Measurements from ENCODE around the gene SERPINA1. TPM values are rescaled to one million over a fixed set of nuclear protein-coding genes. Genes with fewer than 3 reads are reported as not detected.

The SERPINA1 gene
- total RNA-seq, 1 experiment from 2014 or later: 150 TPM

DNA sequence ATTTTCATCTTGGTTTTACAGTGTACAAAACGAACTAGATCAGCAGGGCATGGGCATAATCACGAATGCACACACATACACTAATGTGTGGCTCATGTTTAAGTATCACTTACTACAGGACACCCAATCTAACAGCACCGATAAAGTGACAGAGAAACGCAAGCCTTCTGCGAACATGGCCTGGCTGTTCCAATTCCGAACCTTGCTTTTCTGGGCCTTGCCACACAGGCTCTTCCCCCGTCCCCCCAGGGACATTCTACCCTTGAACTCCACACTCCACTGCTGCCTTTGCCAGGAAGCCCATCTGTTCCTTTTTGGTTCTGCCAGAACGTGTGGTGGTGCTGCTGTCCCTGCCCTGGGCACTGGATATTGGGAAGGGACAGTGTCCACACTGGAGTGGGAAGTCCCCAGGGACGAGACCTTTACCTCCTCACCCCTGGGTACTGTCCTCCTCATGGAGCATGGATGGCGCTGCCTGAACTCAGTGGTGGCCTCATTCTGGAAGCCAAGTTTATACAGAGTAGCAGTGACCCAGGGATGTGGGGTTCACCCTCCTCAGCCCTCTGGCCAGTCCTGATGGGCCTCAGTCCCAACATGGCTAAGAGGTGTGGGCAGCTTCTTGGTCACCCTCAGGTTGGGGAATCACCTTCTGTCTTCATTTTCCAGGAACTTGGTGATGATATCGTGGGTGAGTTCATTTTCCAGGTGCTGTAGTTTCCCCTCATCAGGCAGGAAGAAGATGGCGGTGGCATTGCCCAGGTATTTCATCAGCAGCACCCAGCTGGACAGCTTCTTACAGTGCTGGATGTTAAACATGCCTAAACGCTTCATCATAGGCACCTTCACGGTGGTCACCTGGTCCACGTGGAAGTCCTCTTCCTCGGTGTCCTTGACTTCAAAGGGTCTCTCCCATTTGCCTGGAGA lies 7.9 kb downstream of the SERPINA1 start:
- Histone ChIP-seq H3K4me1 (no peaks in the 10 kb centered on the region), H3K9me3 (no peaks in the 10 kb centered on the region), H3K36me3 (ENCODE audit: control insufficient read depth, insufficient read depth, low read length) (peaks cover 12% of the 10 kb centered on the region), H3K27me3 (replicated peaks; ENCODE audit: control insufficient read depth, insufficient read depth, low read length) (no peaks in the 10 kb centered on the region), H3K4me3 (ENCODE audit: low read depth, low read length) (no peak overlapping the region)
- CTCF ChIA-PET: no interaction called here
- no TSS peak for BruUV-seq (replicated peaks)
- intact Hi-C loops (cut with micrococcal nuclease; ENCODE audit: unreplicated experiment): no loop called here
- Mint-ChIP-seq H3K4me3 (ENCODE audit: unreplicated experiment) (no peak overlapping the region), H3K9me3 (ENCODE audit: unreplicated experiment) (no peaks in the 10 kb centered on the region), H3K36me3 (ENCODE audit: insufficient read depth, unreplicated experiment) (no peaks in the 10 kb centered on the region), H3K4me1 (ENCODE audit: low read depth, unreplicated experiment) (no peaks in the 10 kb centered on the region), H3K27me3 (ENCODE audit: insufficient read depth, unreplicated experiment) (no peaks in the 10 kb centered on the region), H3K27ac (ENCODE audit: unreplicated experiment) (no peak overlapping the region)
- TF ChIP-seq, protein P1, sequence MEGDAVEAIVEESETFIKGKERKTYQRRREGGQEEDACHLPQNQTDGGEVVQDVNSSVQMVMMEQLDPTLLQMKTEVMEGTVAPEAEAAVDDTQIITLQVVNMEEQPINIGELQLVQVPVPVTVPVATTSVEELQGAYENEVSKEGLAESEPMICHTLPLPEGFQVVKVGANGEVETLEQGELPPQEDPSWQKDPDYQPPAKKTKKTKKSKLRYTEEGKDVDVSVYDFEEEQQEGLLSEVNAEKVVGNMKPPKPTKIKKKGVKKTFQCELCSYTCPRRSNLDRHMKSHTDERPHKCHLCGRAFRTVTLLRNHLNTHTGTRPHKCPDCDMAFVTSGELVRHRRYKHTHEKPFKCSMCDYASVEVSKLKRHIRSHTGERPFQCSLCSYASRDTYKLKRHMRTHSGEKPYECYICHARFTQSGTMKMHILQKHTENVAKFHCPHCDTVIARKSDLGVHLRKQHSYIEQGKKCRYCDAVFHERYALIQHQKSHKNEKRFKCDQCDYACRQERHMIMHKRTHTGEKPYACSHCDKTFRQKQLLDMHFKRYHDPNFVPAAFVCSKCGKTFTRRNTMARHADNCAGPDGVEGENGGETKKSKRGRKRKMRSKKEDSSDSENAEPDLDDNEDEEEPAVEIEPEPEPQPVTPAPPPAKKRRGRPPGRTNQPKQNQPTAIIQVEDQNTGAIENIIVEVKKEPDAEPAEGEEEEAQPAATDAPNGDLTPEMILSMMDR (IDR thresholded peaks at IDR 0.05; ENCODE audit: insufficient read depth in 1 of 2, low read depth in 1 of 2, low read length in 1 of 2, severe bottlenecking in 1 of 2, unreplicated experiment in 1 of 2): no peak
- DNase-seq: no peak
- POLR2A ChIA-PET: no interaction called here

DNA sequence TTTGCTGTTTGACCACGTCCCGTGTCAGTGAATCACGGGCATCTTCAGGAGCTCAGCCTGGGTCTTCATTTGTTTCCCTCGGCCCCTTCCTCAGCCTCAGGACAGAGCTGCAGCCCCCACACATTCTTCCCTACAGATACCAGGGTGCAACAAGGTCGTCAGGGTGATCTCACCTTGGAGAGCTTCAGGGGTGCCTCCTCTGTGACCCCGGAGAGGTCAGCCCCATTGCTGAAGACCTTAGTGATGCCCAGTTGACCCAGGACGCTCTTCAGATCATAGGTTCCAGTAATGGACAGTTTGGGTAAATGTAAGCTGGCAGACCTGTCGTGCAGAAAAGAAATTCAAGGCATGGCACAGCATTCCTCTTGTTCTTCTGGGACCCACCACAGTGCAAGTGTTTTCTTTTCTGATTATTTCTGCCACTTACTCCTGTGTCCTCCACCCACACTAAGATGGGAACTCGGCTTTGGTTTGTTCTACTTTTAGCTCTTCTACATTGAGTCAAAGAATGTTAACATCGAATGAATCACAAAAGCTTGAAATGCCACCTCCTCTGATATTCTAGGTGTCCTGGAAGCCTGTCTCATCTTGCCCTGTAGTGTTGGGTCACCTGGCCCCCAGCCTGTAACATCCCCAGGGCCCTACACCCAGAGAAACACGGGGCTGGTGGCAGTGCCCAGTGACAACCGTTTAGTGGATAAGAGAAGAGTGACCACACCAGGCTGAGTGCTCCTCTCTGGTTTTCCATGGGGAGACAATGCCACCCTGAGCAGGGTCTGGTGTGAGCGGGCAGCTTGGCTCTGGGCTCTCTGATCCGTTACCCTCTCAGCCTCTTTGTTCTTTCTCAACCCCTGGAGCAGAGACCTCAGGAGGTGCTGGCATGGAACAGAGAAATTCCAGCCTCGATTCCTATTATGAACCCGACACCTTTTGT lies 8.8 kb downstream of the SERPINA1 start:
- DNase-seq: no peak
- H3K9me3 ChIP-seq: no peaks in the 10 kb centered on the region
- no peaks in the 10 kb centered on the region for H3K27me3 Mint-ChIP-seq (ENCODE audit: insufficient read depth, unreplicated experiment)
- no peaks in the 10 kb centered on the region for H3K4me1 ChIP-seq
- peaks cover 12% of the 10 kb centered on the region for H3K36me3 ChIP-seq (ENCODE audit: control insufficient read depth, insufficient read depth, low read length)
- TF ChIP-seq, protein P1 (IDR thresholded peaks at IDR 0.05; ENCODE audit: insufficient read depth in 1 of 2, low read depth in 1 of 2, low read length in 1 of 2, severe bottlenecking in 1 of 2, unreplicated experiment in 1 of 2): no peak
- POLR2A ChIA-PET: no interaction called here
- BruUV-seq (replicated peaks): no TSS peak
- H3K36me3 Mint-ChIP-seq (ENCODE audit: insufficient read depth, unreplicated experiment): no peaks in the 10 kb centered on the region
- no peaks in the 10 kb centered on the region for H3K4me1 Mint-ChIP-seq (ENCODE audit: low read depth, unreplicated experiment)
- CTCF ChIA-PET: no interaction called here
- H3K4me3 Mint-ChIP-seq (ENCODE audit: unreplicated experiment): no peak overlapping the region
- H3K4me3 ChIP-seq (ENCODE audit: low read depth, low read length): no peak overlapping the region
- no peak overlapping the region for H3K27ac Mint-ChIP-seq (ENCODE audit: unreplicated experiment)
- intact Hi-C loops (cut with micrococcal nuclease; ENCODE audit: unreplicated experiment): no loop called here
- H3K27me3 ChIP-seq (replicated peaks; ENCODE audit: control insufficient read depth, insufficient read depth, low read length): no peaks in the 10 kb centered on the region
- no peaks in the 10 kb centered on the region for H3K9me3 Mint-ChIP-seq (ENCODE audit: unreplicated experiment)

DNA sequence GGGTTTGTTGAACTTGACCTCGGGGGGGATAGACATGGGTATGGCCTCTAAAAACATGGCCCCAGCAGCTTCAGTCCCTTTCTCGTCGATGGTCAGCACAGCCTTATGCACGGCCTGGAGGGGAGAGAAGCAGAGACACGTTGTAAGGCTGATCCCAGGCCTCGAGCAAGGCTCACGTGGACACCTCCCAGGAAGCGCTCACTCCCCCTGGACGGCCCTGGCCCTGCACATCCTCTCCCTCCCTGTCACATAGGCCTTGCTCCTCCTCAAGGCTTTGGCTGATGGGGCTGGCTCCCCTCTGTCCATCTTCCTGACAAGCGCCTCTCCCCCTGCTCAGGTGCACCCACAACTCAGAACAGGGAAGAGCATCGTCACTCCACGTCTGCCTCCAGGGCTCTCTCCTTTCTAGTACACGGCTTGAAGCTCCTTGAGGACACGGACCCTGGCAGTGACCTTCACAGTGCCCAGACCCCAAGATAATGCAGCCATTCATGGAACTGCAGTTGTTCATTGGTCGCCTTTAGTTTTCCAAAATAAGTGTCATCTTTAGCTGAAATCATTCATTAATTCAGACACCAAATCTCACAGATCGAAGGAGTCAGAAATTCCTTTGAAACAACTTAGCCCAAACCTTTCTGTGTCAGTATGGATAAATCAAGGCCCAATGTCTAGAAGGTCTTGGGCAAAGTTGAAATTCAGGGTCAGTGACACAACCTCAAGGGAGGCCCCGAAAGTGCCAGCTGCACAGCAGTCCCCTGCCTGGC lies 9.7 kb downstream of the SERPINA1 start:
- DNase-seq: no peak
- intact Hi-C loops (cut with micrococcal nuclease; ENCODE audit: unreplicated experiment): no loop called here
- CTCF ChIA-PET: no interaction called here
- Histone ChIP-seq H3K27me3 (replicated peaks; ENCODE audit: control insufficient read depth, insufficient read depth, low read length) (no peaks in the 10 kb centered on the region), H3K4me3 (ENCODE audit: low read depth, low read length) (no peak overlapping the region), H3K36me3 (ENCODE audit: control insufficient read depth, insufficient read depth, low read length) (peaks cover 9% of the 10 kb centered on the region), H3K9me3 (no peaks in the 10 kb centered on the region), H3K4me1 (no peaks in the 10 kb centered on the region)
- no peaks in the 10 kb centered on the region for H3K9me3 Mint-ChIP-seq (ENCODE audit: unreplicated experiment)
- TF ChIP-seq, protein P1 (IDR thresholded peaks at IDR 0.05; ENCODE audit: insufficient read depth in 1 of 2, low read depth in 1 of 2, low read length in 1 of 2, severe bottlenecking in 1 of 2, unreplicated experiment in 1 of 2): no peak
- no peak overlapping the region for H3K27ac Mint-ChIP-seq (ENCODE audit: unreplicated experiment)
- no TSS peak for BruUV-seq (replicated peaks)
- no peaks in the 10 kb centered on the region for H3K36me3 Mint-ChIP-seq (ENCODE audit: insufficient read depth, unreplicated experiment)
- H3K27me3 Mint-ChIP-seq (ENCODE audit: insufficient read depth, unreplicated experiment): no peaks in the 10 kb centered on the region
- H3K4me3 Mint-ChIP-seq (ENCODE audit: unreplicated experiment): no peak overlapping the region
- H3K4me1 Mint-ChIP-seq (ENCODE audit: low read depth, unreplicated experiment): no peaks in the 10 kb centered on the region
- POLR2A ChIA-PET: no interaction called here

All from Caco-2 (cell line).